HepG2 (cell line): Measurements from ENCODE around the gene LURAP1L. TPM values are rescaled to one million over a fixed set of nuclear protein-coding genes. Genes with fewer than 3 reads are reported as not detected.

Experiments
- ATAC-seq: fragments of 200-7000 bp; cut with Tn5 transposase; 3 replicates; pipeline ENCODE4 v1.9.1; 2020; ENCODE audit warnings: mild to moderate bottlenecking, moderate library complexity
- BruUV-seq: library from RNA; stranded (reverse); fragments of 400-500 nt; replicated peaks from 2 replicates; lab custom pipeline; 2021; lab: Mats Ljungman, UMichigan
- CTCF ChIA-PET: fragments of 300-600 bp; formaldehyde crosslinking; extraction: SDS; loops from one replicate; lab custom pipeline; 2021; ENCODE audit warnings: low total read pairs, inconsistent platforms, low intra/inter-chr PET ratio; lab: Yijun Ruan, JAX
- POLR2A ChIA-PET: fragments of 350-600 bp; sonication (Branson Sonifier 250); formaldehyde crosslinking; loops from one replicate; lab custom pipeline; 2020; ENCODE audit warnings: antibody characterized with exemption, inconsistent platforms; lab: Yijun Ruan, JAX
- DNase-seq: peaks from one replicate; pipeline ENCODE4 v3.0.0-alpha.2; 2015; ENCODE audit warnings: low spot score
- FAIRE-seq: peaks from 3 replicates; lab custom pipeline; 2011; peaks lifted over from hg19 to GRCh38; lab: Jason Lieb, UNC
- H2AFZ ChIP-seq: one replicate; pipeline ENCODE4 v1.6.1; 2011; ENCODE audit warnings: low read length, inconsistent platforms
- H3K27ac ChIP-seq: fragments of 300-600 bp; 3 replicates; pipeline ENCODE4 v1.8.0; 2011; ENCODE audit warnings: mixed run types, mild to moderate bottlenecking, mixed read lengths, low read length, inconsistent platforms; ENCODE audit not compliant: insufficient read depth; ENCODE audit errors: extremely low read length
- H3K27me3 ChIP-seq, 2 experiments: fragments of 200-600 bp in 1 of 2; 2 replicates in 1 of 2; 3 replicates in 1 of 2; pipeline versions ENCODE4 v1.6.0 to v1.8.0; 2011; ENCODE audit warnings: low read length in 2 of 2, mild to moderate bottlenecking in 2 of 2, moderate library complexity in 2 of 2, inconsistent platforms in 1 of 2; ENCODE audit not compliant: insufficient read depth in 2 of 2, control insufficient read depth in 1 of 2
- H3K36me3 ChIP-seq, 2 experiments: fragments of 200-600 bp in 1 of 2; replicated peaks in 1 of 2; 2 replicates in 1 of 2; 3 replicates in 1 of 2; pipeline versions ENCODE4 v1.5.1 to v1.8.0; 2011; ENCODE audit warnings: low read length in 2 of 2, inconsistent platforms in 1 of 2; ENCODE audit not compliant: insufficient read depth in 2 of 2, control insufficient read depth in 1 of 2
- H3K4me1 ChIP-seq: 2 replicates; pipeline ENCODE4 v1.5.1; 2012; ENCODE audit warnings: low read length, inconsistent platforms; ENCODE audit not compliant: insufficient read depth
- H3K4me2 ChIP-seq: 2 replicates; pipeline ENCODE4 v1.6.0; 2011; ENCODE audit warnings: low read depth, low read length, inconsistent platforms
- H3K4me3 ChIP-seq, 3 experiments: fragments of 200-600 bp in 1 of 3; sonication (generic), shearing (Covaris generic) in 1 of 3; replicated peaks in 1 of 3; 2 replicates each; pipeline ENCODE4 v1.5.1; 2011 to 2016; ENCODE audit warnings: low read length in 3 of 3, inconsistent platforms in 2 of 3, low read depth in 2 of 3, mild to moderate bottlenecking in 2 of 3, control low read depth in 1 of 3, mixed read lengths in 1 of 3; ENCODE audit not compliant: insufficient read depth in 1 of 3
- H3K79me2 ChIP-seq: one replicate; pipeline ENCODE4 v1.6.1; 2011; ENCODE audit warnings: low read length, inconsistent platforms; ENCODE audit not compliant: insufficient read depth
- H3K9ac ChIP-seq: 2 replicates; pipeline ENCODE4 v1.6.0; 2011; ENCODE audit warnings: mild to moderate bottlenecking, low read depth, low read length, inconsistent platforms; ENCODE audit not compliant: insufficient read depth
- H3K9me3 ChIP-seq: 2 replicates; pipeline ENCODE4 v1.5.1; 2012; ENCODE audit warnings: mild to moderate bottlenecking, low read length
- H4K20me1 ChIP-seq: 2 replicates; pipeline ENCODE4 v1.6.0; 2011; ENCODE audit warnings: inconsistent platforms, mild to moderate bottlenecking, low read length, moderate library complexity; ENCODE audit not compliant: insufficient read depth
- FOXA3 ChIP-seq: IDR thresholded peaks from 2 replicates; pipeline ENCODE4 v1.6.1; 2016; ENCODE audit warnings: missing genetic modification reagents, missing compliant biosample characterization
- HMGXB3 ChIP-seq: sonication (generic); formaldehyde crosslinking; IDR thresholded peaks from 2 replicates; pipeline ENCODE4 v1.4.0; 2020; ENCODE audit warnings: missing genetic modification reagents, borderline replicate concordance
- RFX1 ChIP-seq: fragments of 450-650 bp; IDR thresholded peaks from 2 replicates; pipeline ENCODE4 v1.6.1; 2017
- SOX13 ChIP-seq, 3 experiments: fragments of 450-650 bp in 1 of 3; sonication (generic) in 1 of 3; formaldehyde crosslinking in 1 of 3; IDR thresholded peaks in 2 of 3; conservative IDR thresholded peaks in 1 of 3; 2 replicates each; pipeline versions ENCODE4 v1.5.0 to v1.6.1; 2016 to 2020; ENCODE audit warnings: antibody characterized with exemption in 1 of 3, mild to moderate bottlenecking in 1 of 3, missing compliant biosample characterization in 1 of 3, missing genetic modification reagents in 1 of 3, moderate library complexity in 1 of 3
- SOX6 ChIP-seq, 2 experiments: fragments of 450-650 bp in 1 of 2; sonication (generic) in 1 of 2; formaldehyde crosslinking in 1 of 2; IDR thresholded peaks; 2 replicates each; pipeline versions ENCODE4 v1.4.0 to v1.6.1; 2017 to 2020; ENCODE audit warnings: antibody characterized with exemption in 1 of 2, mild to moderate bottlenecking in 1 of 2, missing genetic modification reagents in 1 of 2
- TEAD2 ChIP-seq: sonication (generic); formaldehyde crosslinking; IDR thresholded peaks from 2 replicates; pipeline ENCODE4 v1.9.0; 2021; ENCODE audit warnings: missing genetic modification reagents
- ZNF335 ChIP-seq: sonication (generic); formaldehyde crosslinking; IDR thresholded peaks from 2 replicates; pipeline ENCODE4 v1.4.0; 2020; ENCODE audit warnings: missing genetic modification reagents
- ZNF512B ChIP-seq: sonication (generic); formaldehyde crosslinking; IDR thresholded peaks from 2 replicates; pipeline ENCODE4 v1.5.1; 2020; ENCODE audit warnings: missing genetic modification reagents, mild to moderate bottlenecking, borderline replicate concordance
- ZNF567 ChIP-seq: sonication (generic); formaldehyde crosslinking; IDR thresholded peaks from 2 replicates; pipeline ENCODE4 v1.8.1; 2023; ENCODE audit warnings: mild to moderate bottlenecking, missing genetic modification reagents, borderline replicate concordance
- ZNF607 ChIP-seq: sonication (generic); formaldehyde crosslinking; IDR thresholded peaks from 2 replicates; pipeline ENCODE4 v1.5.1; 2020; ENCODE audit warnings: missing genetic modification reagents, mild to moderate bottlenecking, borderline replicate concordance
- ZNF761 ChIP-seq: sonication (generic); formaldehyde crosslinking; conservative IDR thresholded peaks from 2 replicates; pipeline ENCODE4 v1.4.0; 2020; ENCODE audit warnings: mild to moderate bottlenecking, missing genetic modification reagents
- ZNF777 ChIP-seq: sonication (generic); formaldehyde crosslinking; IDR thresholded peaks from 2 replicates; pipeline ENCODE4 v1.4.0; 2020; ENCODE audit warnings: missing genetic modification reagents
- WGBS: methylation state at CpG from one replicate; pipeline ENCODE4 v1.1.6; 2017; ENCODE audit warnings: low lambda C conversion rate; 5-methylcytosine and 5-hydroxymethylcytosine counted together
- in situ Hi-C: cut with HindIII; loops from 2 replicates; pipeline ENCODE4 v1.10.0; 2017; ENCODE audit warnings: low pct_unique_long_range_greater_than_20kb; ENCODE audit not compliant: extremely low pct_ligation_motif_present
- intact Hi-C: fragments of 100-400 bp; cut with micrococcal nuclease; formaldehyde crosslinking; loops from one replicate; pipeline ENCODE4 v1.10.0; 2022; ENCODE audit not compliant: unreplicated experiment
- polyA plus RNA-seq, 8 experiments: library from polyadenylated mRNA; depleted of rRNA in 3 of 8; stranded (reverse) in 7 of 8; unstranded in 1 of 8; fragments of >200 nt; fragmentation: Illumina TruSeq in 4 of 8; extraction: Trizol in 4 of 8; gene quantifications; 2 replicates each; pipeline versions ENCODE4 v1.2.1 to v1.2.3, GENCODE V29; 2011 to 2016; ENCODE audit warnings: low read depth in 4 of 8, missing spikeins in 1 of 8, mixed read lengths in 1 of 8; ENCODE audit not compliant: insufficient read depth in 1 of 8
- total RNA-seq, 5 experiments: library from RNA; depleted of rRNA; stranded (reverse); fragments of >200 nt; fragmentation: Illumina TruSeq; extraction: Trizol; gene quantifications; 2 replicates each; pipeline ENCODE4 v1.2.3, GENCODE V29; 2016; ENCODE audit warnings: low read depth in 1 of 5
- TF ChIP-seq, protein P1 (sequence below): IDR thresholded peaks from 2 replicates; pipeline ENCODE4 v1.6.1; 2012; ENCODE audit warnings: low read depth, low read length, improper control_type of control experiment

LURAP1L gene
- total and polyA plus RNA-seq, 2 of the 13 experiments (the other 11 are each of a cell fraction or from before 2014, with no cell fraction given), result 6.7 to 16.6 TPM

DNA sequence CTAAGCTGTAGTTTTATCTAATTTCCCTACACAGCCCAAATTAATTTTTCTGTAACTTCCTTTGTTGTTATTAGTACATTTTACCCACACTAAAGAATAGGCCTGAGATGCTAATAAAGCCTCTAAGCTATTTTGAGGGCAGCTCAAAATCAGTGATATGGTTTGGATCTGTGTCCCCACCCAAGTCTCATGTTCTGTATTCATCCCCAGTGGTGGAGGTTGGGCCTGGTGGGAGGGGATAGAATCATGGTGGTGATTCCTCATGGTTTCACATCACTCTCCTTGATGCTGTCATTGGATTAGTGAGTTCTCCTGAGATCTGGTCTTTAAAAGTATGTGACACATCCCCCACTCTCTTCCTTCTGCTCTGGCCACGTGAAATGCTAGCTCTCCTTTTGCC lies 27.3 kb downstream of the LURAP1L start (continued):
- TF ChIP-seq, protein P1, sequence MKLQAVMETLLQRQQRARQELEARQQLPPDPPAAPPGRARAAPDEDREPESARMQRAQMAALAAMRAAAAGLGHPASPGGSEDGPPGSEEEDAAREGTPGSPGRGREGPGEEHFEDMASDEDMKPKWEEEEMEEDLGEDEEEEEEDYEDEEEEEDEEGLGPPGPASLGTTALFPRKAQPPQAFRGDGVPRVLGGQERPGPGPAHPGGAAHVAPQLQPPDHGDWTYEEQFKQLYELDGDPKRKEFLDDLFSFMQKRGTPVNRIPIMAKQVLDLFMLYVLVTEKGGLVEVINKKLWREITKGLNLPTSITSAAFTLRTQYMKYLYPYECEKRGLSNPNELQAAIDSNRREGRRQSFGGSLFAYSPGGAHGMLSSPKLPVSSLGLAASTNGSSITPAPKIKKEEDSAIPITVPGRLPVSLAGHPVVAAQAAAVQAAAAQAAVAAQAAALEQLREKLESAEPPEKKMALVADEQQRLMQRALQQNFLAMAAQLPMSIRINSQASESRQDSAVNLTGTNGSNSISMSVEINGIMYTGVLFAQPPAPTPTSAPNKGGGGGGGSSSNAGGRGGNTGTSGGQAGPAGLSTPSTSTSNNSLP, result no peak
- TF ChIP-seq ZNF777 (CRISPR knock-in tag) (no peak), ZNF607 (no peak), TEAD2 (CRISPR knock-in tag) (no peak), FOXA3 (CRISPR knock-in tag) (no peak), HMGXB3 (CRISPR knock-in tag) (no peak), ZNF761 (CRISPR knock-in tag) (no peak)

DNA sequence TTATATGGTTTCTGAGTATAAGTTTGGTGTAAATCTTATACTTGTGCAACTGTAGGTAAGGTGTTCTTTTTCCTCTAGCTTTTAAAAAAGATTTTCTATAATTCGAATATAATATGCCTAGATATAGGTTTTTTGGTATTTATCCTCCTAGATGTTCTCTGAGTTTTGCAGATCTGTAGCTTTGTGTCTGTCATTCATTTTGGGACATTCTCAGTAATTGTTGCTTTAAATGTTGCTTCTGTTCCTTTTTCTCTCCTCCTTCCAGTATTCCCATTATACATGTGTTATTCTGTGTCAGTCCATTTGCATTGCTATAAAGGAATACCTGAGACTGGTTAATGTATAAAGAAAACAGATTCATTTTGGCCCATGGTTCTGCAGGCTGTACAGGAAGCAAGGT lies 33.7 kb downstream of the LURAP1L start:
- intact Hi-C loops, result loop anchor here (2.0 kb wide), 1 partner anchor 14 kb away; no protein-coding TSS in a partner anchor
- POLR2A ChIA-PET, result interaction anchor here (2.1 to 4.2 kb wide), 2 partner anchors 9 to 33 kb away, joined by 7 to 21 read pairs; partner anchors contain the start of gene LURAP1L
- TF ChIP-seq SOX13 (IDR thresholded peaks at IDR 0.05), result no peak
- TF ChIP-seq SOX13 (CRISPR knock-in tag; conservative IDR thresholded peaks at IDR 0.05 in 1 of 2, IDR thresholded peaks at IDR 0.05 in 1 of 2), result no peak
- no peak for TF ChIP-seq ZNF512B (CRISPR knock-in tag)
- no peak for TF ChIP-seq SOX6 (IDR thresholded peaks at IDR 0.05)
- TF ChIP-seq SOX6 (CRISPR knock-in tag; IDR thresholded peaks at IDR 0.05), result no peak
- TF ChIP-seq RFX1, result no peak
- no peak for TF ChIP-seq ZNF567 (CRISPR knock-in tag)
- no peak for TF ChIP-seq ZNF335 (CRISPR knock-in tag)

More for the DNA sequence above, 33.7 kb downstream of the LURAP1L start:
- Histone ChIP-seq H3K27ac (no peak overlapping the region), H3K9me3 (no peaks in the 10 kb centered on the region), H3K79me2 (peaks cover 3% of the 10 kb centered on the region), H3K4me3 (no peak overlapping the region), H3K9ac (no peak overlapping the region), H3K4me2 (no peak overlapping the region), H3K36me3 (no peaks in the 10 kb centered on the region), H4K20me1 (no peaks in the 10 kb centered on the region), H3K4me1 (peaks cover 17% of the 10 kb centered on the region), H3K27me3 (no peaks in the 10 kb centered on the region), H2AFZ (no peak overlapping the region)
- no peak for FAIRE-seq
- in situ Hi-C loops, result no loop called here
- CTCF ChIA-PET, result no interaction called here
- no peak for ATAC-seq
- 92% methylated on average over 1 of the region's 1 CpG for WGBS
- DNase-seq, result no peak
- BruUV-seq, result no TSS peak
